CD4-positive, alpha-beta T cell treated with Interleukin-12 subunit alpha and Interleukin-12 subunit beta, for 1 hour (primary cell): ENCODE results near the gene ACAN.

ENCODE experiments used
- DNase-seq: peaks from one replicate; pipeline ENCODE4 v3.0.0-alpha.2; 2020

ACAN gene

DNA sequence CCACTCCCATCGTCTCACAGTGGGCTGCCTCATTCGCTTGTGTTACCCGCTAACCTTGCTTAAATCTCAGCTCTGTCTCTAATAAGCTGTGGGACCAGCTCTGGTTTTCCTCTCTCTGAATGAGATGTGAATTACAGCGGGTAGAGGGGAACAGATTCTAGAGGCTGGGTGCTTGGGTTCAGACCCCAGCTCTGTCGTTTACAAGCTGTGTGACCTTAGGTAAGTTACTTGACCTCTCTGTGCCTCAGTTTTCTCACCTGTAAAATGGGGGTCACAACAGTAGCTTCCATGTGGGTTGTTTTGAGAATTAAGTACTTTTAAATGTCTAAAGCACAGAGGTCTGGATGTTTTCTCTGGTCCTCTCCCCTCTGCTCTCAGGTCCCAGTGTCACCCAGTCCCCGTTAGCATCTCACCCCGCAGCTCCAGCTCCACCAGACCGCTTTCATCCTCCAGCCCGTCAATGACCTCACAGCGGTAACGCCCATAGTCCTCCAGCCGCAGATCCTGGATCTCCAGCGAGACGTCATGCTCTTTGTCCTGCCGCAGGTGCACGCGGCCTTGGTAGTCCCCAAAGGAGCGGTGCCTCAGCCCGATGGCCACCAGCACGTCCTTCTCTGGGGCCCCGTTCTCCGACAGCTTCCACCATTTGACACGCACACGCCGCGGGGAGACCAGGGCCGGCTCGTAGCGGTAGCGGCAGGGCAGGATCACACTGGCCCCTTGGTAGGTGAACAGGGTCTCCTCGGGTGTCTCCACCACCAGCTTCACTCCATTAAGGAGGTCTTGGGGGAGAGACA, 77.9 kb downstream of the ACAN start:
- no peak for DNase-seq

DNA sequence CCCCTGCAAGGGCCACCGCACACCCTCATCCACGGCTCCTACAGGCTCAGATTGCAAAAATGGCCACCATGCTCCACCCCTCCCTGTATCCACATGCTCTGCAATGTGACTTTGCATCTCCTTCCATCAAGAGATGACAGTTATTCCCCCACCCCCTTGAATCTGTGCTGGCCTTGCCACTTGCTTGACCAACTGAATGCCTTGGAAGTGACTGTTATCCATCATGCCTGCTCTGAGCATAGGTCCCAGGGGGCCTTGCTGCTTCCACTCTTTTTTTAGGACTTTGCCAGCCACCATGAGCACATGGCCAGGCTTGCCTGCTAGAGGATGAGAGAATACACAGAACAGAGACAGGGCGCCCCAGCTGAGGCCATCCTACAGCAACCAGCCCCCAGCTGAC, 78.5 kb downstream of the ACAN start:
- no peak for DNase-seq

DNA sequence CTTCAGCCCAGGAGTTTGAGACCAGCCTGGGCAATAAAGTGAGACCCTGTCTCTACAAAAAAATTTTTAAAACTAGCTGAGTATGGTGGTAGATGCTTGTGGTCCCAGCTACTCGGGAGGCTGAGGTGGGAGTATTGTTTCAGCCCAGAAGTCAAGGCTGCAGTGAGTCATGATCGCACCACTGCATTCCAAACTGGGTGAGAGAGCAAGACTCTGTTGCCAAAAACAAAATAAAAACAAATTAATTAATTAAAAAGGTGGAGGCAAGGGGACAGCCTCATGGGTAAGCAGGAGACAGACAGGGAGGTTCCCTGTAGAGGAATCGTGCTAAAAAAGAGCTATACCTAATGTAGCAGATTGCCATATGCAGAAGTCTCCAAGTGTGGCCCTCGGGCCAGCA, 79.5 kb downstream of the ACAN start:
- DNase-seq, result no peak

DNA sequence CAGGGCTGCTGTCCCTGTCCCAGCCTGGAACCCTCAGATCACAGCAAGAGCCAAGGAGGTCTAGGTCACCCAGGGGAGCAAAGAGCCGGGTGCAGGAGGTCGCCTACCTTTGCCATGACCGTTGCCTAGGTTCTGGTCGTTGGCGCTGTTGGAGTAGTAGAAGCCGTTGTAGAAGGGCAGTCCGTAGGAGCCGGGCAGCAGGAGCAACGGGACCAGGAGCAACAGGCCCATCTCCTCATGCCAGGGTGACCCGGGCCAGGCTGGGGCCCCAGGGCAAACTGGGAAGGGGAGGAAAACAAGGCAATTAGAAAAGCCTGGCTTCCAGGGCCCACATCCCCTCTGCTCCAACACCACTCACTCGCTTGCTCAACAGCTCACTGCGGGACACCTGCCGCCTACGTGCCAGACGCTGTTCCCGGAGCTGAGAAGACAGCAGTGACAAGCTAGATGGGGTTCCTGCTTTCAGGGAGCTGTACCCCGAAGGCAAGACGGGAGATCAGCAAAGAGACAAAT, 83.9 kb downstream of the ACAN start:
- DNase-seq, result no peak

DNA sequence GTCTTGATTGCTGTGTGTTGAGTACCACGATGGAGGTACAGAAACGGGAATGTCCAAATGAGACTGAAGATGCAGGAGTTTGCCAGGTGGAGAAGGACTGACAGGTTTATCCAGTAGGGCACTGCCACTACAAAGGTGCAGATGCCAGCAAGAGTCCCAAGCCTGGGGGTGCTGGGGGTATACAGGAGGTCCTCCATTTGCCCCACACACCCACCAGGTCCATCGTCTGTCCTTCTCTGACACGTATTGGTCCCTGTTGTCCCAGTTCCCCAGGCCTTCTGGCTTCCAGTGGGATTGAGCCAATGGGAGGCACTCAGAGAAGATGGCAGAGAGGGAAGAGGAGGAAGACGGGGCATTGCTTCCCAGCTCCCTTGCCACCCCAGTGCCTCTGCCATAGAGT, 85.5 kb downstream of the ACAN start:
- DNase-seq, result no peak

DNA sequence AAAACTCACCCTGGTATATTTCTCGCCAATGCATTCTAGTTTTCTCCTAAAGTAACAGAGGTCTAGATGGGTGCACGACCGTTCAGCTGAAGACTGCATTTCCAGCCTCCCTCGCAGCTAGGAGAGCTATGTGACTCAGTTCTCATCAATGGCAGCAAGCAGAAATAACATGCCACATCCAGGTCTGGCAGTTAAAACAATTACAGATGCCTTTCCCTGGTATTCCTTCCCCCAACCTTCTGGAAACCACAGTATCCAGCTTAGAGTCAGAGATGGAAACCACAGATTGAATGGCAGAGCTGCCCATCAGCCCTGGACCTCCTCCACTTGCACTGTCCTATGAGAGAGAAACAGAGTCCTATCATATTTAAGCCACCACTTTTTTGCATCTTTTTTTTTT, 87.3 kb downstream of the ACAN start:
- DNase-seq, result no peak

DNA sequence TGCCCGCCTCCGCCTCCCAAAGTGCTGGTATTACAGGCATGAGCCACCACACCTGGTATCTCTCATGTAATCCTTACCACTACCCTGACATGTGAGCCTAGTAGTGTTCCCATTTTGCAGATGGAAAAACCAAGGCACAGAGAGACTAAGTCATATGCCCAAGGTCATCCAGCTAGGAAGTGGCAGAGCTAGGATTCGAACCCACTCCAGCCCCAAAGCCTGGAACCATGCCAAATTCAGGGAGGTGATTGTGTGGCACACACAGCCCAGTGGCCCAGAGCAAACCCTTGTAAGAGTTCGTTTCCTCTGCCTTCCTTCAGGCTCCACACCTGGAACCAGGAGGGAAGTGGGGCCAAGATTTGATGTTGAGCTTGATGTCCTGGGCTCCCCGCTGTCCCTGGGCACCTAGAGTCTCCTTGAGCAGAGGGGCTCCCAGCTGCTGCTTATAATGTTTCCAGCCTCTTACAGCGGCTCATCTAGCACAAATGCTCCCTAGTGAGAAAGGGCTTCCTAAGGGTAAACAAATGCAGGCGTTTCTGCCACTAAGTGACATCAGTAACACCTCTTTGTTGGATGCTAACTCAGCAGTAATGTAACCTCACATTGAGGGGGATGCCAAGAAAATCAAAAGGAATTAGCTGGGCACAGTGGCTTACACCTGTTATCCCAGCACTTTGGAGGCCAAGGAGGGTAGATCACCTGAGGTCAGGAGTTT, 88.5 kb downstream of the ACAN start:
- DNase-seq, result no peak

- peak; percentile 87 for DNase-seq
These were observed 91.1 kb downstream of the ACAN start for GRCh38 chr15:88894348-88894818.

- peak; percentile 61 for DNase-seq
These were observed 91.9 kb downstream of the ACAN start, which contains the start of gene HAPLN3 for GRCh38 chr15:88894819-88895767. TSS of gene HAPLN3 (minus strand) at chr15:88895544. CDS start at chr15:88887298, 8,246 bp downstream.

- no peak for DNase-seq
These were observed 93.2 kb downstream of the ACAN start for GRCh38 chr15:88896333-88897033.

GRCh38 chr15:88897142-88897455, 93.9 kb downstream of the ACAN start:
- no peak for DNase-seq

DNA sequence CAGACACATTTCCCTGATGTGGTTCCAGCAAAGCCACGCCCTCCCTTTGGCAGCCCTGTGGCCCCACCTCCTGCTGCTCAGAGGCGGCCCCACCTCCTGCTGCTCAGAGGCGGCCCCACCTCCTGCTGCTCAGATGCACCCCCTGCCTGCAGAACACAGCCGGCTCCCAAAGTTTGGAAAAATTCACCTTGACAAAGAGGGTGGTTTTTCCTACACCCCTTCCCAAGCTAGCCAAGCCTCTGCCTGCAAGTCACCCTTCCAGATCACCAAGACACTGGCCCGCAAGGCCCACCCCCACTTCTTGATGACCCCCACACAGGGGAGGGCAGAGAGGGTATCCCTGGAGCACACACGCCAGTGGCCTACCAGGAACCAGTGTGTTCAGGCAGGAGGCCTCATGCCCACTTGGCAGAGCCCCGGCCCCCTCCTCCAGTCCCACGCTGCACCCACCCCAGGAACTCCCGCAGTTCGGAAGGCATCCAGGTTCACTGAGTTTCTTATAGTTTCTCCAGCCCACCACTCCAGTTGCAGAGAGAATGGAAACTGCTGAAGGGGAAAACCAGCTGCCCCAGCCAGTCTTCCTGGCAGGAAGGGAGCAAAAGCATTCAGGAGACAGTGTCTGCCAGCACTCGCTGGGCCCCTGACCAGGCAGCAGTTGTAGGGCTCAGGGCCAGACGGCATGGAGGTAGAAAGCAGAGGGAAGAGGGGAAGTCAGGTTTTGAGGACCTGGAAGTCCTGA, 94.4 kb downstream of the ACAN start:
- peak; percentile 89 for DNase-seq

DNA sequence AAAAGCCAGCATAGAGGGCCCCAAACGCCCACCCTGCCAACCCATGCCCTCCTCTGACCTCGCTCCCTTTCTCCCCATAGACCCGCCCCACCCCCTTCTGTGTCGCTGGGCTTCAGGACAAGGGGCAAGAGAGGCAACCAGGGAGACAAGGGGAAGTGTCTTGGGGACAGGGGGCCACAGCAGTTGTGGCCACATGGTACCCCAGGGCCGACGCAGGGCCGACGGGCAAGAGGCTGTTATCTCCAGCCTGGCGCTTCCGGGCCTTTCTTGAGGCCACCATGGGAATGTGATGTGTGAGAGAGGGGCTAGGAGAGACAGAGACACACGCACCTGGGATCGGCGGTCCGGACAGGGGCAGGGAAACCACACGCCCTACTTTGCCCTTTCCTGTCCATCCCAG, 95.5 kb downstream of the ACAN start:
- DNase-seq, result no peak

GRCh38 chr15:88899251-88899650, 96.0 kb downstream of the ACAN start:
- no peak for DNase-seq

DNA sequence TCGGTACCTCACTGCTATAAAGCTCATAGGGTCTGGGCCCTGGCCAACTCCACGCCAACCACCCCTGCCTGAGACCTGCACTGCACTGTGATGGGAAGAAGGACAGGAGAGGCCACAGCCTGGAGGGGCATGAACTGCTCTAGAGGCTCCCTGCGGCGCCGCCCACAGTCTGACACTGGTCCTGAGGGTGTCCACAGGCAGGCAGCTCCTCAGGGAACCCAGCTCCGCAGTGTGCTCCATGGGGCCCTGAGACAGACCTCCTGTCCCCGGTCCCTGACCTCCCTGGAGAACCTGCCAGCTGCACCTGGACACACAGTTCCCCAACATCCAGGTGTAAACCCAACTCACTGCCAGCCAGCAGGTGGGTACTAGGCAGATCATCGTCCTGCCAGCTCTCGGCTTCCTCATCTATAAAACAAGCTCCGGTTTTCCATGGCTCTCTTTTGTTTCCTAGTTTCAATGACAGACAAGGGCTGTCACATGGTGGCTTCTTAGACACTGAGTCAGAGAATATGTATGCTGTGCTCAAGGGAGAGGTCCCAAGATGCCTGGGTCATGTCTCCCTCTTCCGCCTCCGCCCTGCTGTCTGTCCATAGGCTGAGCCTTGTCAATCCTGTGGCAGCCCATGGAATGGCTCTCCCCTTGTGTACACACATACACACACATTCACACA, 97.2 kb downstream of the ACAN start:
- no peak for DNase-seq

- no peak for DNase-seq
These were observed 97.8 kb downstream of the ACAN start for GRCh38 chr15:88900982-88901418.

DNA sequence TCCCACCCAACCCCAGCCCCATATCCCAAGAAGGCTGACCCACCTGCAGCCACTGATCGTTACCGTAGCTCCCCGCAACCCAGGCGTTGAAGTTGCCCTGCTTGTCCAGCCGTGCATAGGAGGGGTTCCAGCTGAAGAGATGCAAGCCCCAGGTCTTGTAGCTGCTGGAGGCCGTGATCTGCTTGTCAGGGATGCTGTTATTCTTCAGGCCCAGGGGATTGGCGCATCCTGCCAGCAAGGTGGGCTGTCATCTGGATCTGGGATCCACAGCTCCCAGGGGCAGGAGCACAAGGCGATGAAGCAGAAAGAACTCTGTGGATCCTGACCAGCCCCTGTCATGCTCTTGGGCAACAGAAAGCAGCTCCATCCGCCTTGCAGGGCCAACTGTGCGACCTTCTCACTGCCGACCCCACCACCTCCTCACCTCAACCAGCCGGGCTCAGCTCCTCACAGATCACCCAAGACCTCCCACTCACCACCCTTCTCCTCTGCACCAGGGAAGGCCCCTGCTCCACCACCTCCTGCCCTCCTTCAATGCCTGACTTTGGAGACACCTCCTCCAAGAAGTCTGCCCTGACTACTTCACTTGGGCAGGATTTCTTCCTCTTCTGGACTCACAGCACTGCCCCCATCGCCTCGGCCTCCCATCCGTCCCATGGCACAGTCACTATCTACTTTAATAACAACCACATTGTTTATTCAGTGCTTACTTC, 98.4 kb downstream of the ACAN start:
- no peak for DNase-seq

- DNase-seq, result no peak
These were observed 99.1 kb downstream of the ACAN start for GRCh38 chr15:88902221-88902835.

GRCh38 chr15:88902846-88903245, 99.6 kb downstream of the ACAN start:
- no peak for DNase-seq

GRCh38 chr15:88904257-88904623, 101.0 kb downstream of the ACAN start:
- DNase-seq, result no peak
